Breast epithelium (tissue), 3 donors: ENCODE data around the gene P3H4.

Experiments
- POLR2A ChIP-seq: fragments of 450-650 bp; IDR thresholded peaks from one replicate; pipeline ENCODE4 v1.6.1; 2016; ENCODE audit warnings: antibody characterized with exemption, mild to moderate bottlenecking, moderate library complexity
- POLR2AphosphoS5 ChIP-seq, 3 donors: sonication (generic); formaldehyde crosslinking; IDR thresholded peaks; one replicate each; pipeline ENCODE4 v1.6.1; 2017; ENCODE audit warnings: antibody characterized with exemption in 3 of 3
- TF ChIP-seq, protein P1 (sequence below), 3 donors: fragments of 450-650 bp; IDR thresholded peaks; one replicate each; pipeline ENCODE4 v1.5.1; 2016 to 2017; ENCODE audit warnings: antibody characterized with exemption in 3 of 3, mild to moderate bottlenecking in 3 of 3, moderate library complexity in 3 of 3

DNA sequence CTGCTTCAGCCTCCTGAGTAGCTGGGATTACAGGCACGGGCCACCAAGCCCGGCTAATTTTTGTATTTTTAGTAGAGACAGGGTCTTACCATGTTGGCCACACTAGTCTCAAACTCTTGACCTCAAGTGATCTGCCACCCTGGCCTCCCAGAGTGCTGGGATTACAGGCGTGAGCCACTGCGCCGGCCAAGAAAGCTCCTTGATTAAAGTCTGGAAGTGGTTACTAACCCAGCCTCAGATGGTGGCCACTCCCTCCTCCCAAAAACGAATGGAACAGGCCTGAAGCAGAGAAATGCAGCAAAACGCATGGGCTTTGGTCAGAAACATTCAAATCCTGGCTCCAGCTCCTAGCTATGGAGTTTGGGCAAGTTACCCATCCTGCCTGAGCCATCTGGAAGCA is 12.3 kb upstream of the P3H4 start:
- TF ChIP-seq, protein P1, sequence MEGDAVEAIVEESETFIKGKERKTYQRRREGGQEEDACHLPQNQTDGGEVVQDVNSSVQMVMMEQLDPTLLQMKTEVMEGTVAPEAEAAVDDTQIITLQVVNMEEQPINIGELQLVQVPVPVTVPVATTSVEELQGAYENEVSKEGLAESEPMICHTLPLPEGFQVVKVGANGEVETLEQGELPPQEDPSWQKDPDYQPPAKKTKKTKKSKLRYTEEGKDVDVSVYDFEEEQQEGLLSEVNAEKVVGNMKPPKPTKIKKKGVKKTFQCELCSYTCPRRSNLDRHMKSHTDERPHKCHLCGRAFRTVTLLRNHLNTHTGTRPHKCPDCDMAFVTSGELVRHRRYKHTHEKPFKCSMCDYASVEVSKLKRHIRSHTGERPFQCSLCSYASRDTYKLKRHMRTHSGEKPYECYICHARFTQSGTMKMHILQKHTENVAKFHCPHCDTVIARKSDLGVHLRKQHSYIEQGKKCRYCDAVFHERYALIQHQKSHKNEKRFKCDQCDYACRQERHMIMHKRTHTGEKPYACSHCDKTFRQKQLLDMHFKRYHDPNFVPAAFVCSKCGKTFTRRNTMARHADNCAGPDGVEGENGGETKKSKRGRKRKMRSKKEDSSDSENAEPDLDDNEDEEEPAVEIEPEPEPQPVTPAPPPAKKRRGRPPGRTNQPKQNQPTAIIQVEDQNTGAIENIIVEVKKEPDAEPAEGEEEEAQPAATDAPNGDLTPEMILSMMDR (IDR thresholded peaks at IDR 0.05), result no peak
- TF ChIP-seq POLR2A, result no peak
- no peak for TF ChIP-seq POLR2AphosphoS5 (IDR thresholded peaks at IDR 0.05)
